Measurements from ENCODE around the gene SHC1. TPM values are rescaled to one million over a fixed set of nuclear protein-coding genes. Genes with fewer than 3 reads are reported as not detected.

Gene SHC1
- total RNA-seq, 1 donor from 2014 or later = 69.0 TPM

GRCh38 chr1:154963643-154964042 lies 6.9 kb downstream of the SHC1 start:
- no peak overlapping the region for H3K9ac ChIP-seq

GRCh38 chr1:154962795-154963330 lies 7.7 kb downstream of the SHC1 start:
- DNase-seq (ENCODE audit: low spot score) = no peak
- no peaks in the 10 kb centered on the region for H3K9me3 Mint-ChIP-seq

More at GRCh38 chr1:154963643-154964042, 6.9 kb downstream of the SHC1 start:
- Histone ChIP-seq H3K4me2 (no peak overlapping the region), H3K27me3 (no peaks in the 10 kb centered on the region), H3K4me1 (peaks cover 21% of the 10 kb centered on the region), H3F3A (ENCODE audit: low read depth) (peaks cover 27% of the 10 kb centered on the region), H3K79me2 (ENCODE audit: low read depth) (peaks cover 55% of the 10 kb centered on the region), H3K9me3 (ENCODE audit: low read depth) (no peaks in the 10 kb centered on the region), H3K27ac (no peak overlapping the region), H3K36me3 (no peaks in the 10 kb centered on the region), H2AFZ (replicated peaks) (no peak overlapping the region), H4K20me1 (ENCODE audit: low read depth) (peaks cover 13% of the 10 kb centered on the region), H3K4me3 (no peak overlapping the region)
- Mint-ChIP-seq H3K4me1 (peaks cover 34% of the 10 kb centered on the region), H3K27ac (no peak overlapping the region), H3K27me3 (ENCODE audit: insufficient read depth, low read depth) (peaks cover 10% of the 10 kb centered on the region), H3K4me3 (peak overlapping the region; percentile 93), H3K9me3 (no peaks in the 10 kb centered on the region), H3K36me3 (peaks cover 19% of the 10 kb centered on the region)
- TF ChIP-seq CTCF (IDR thresholded peaks at IDR 0.05) (no peak), EZH2 (IDR thresholded peaks at IDR 0.05) (no peak), EZH2phosphoT487 (IDR thresholded peaks at IDR 0.05) (no peak)
- DNase-seq (ENCODE audit: low spot score) = no peak

GRCh38 chr1:154962156-154962749 lies 8.3 kb downstream of the SHC1 start:
- Histone ChIP-seq H3K27me3 (no peaks in the 10 kb centered on the region), H3K9ac (peak overlapping the region; percentile 86), H3K9me3 (ENCODE audit: low read depth) (no peaks in the 10 kb centered on the region), H3F3A (ENCODE audit: low read depth) (peaks cover 41% of the 10 kb centered on the region), H3K27ac (peak overlapping the region; percentile 97), H3K4me3 (peak overlapping the region; percentile 86), H3K36me3 (no peaks in the 10 kb centered on the region), H4K20me1 (ENCODE audit: low read depth) (peaks cover 10% of the 10 kb centered on the region), H3K4me1 (peaks cover 27% of the 10 kb centered on the region), H2AFZ (replicated peaks) (peak overlapping the region; percentile 37), H3K4me2 (peak overlapping the region; percentile 96), H3K79me2 (ENCODE audit: low read depth) (peaks cover 49% of the 10 kb centered on the region)
- TF ChIP-seq EZH2phosphoT487 (IDR thresholded peaks at IDR 0.05) (no peak), EZH2 (IDR thresholded peaks at IDR 0.05) (no peak), CTCF (IDR thresholded peaks at IDR 0.05) (no peak)
- Mint-ChIP-seq H3K4me1 (peaks cover 39% of the 10 kb centered on the region), H3K36me3 (peaks cover 16% of the 10 kb centered on the region), H3K27ac (peak overlapping the region; percentile 94), H3K9me3 (no peaks in the 10 kb centered on the region), H3K27me3 (ENCODE audit: insufficient read depth, low read depth) (peaks cover 15% of the 10 kb centered on the region), H3K4me3 (peak overlapping the region; percentile 93)
- peak; percentile 68 for DNase-seq (ENCODE audit: low spot score)

More at GRCh38 chr1:154962795-154963330, 7.7 kb downstream of the SHC1 start:
- no peak overlapping the region for H2AFZ ChIP-seq (replicated peaks)
- H3F3A ChIP-seq (ENCODE audit: low read depth) = peaks cover 35% of the 10 kb centered on the region
- TF ChIP-seq EZH2phosphoT487 (IDR thresholded peaks at IDR 0.05) (no peak), CTCF (IDR thresholded peaks at IDR 0.05) (no peak), EZH2 (IDR thresholded peaks at IDR 0.05) (no peak)
- H3K27ac ChIP-seq = no peak overlapping the region
- H3K4me1 ChIP-seq = peaks cover 21% of the 10 kb centered on the region
- peak overlapping the region; percentile 96 for H3K4me2 ChIP-seq
- no peaks in the 10 kb centered on the region for H3K9me3 ChIP-seq (ENCODE audit: low read depth)
- no peaks in the 10 kb centered on the region for H3K27me3 ChIP-seq
- H3K36me3 Mint-ChIP-seq = peaks cover 17% of the 10 kb centered on the region
- peak overlapping the region; percentile 86 for H3K4me3 ChIP-seq
- H3K4me1 Mint-ChIP-seq = peaks cover 33% of the 10 kb centered on the region
- H3K79me2 ChIP-seq (ENCODE audit: low read depth) = peaks cover 54% of the 10 kb centered on the region
- peaks cover 10% of the 10 kb centered on the region for H4K20me1 ChIP-seq (ENCODE audit: low read depth)
- H3K9ac ChIP-seq = no peak overlapping the region
- no peaks in the 10 kb centered on the region for H3K36me3 ChIP-seq
- H3K4me3 Mint-ChIP-seq = peak overlapping the region; percentile 93
- peak overlapping the region; percentile 78 for H3K27ac Mint-ChIP-seq
- peaks cover 12% of the 10 kb centered on the region for H3K27me3 Mint-ChIP-seq (ENCODE audit: insufficient read depth, low read depth)

Data from neural progenitor cell (in vitro differentiated cells).